ENCODE results near the gene PCBP2. TPM values are rescaled to one million over a fixed set of nuclear protein-coding genes. Genes with fewer than 3 reads are reported as not detected.

PCBP2 gene
- total and polyA plus RNA-seq, 9 donors = 206 to 664 (median 583) TPM

- peak; percentile 84 for DNase-seq
- peak overlapping the region; percentile 73 for H3K4me3 ChIP-seq (ENCODE audit: low read length)
- H3K9me3 ChIP-seq (replicated peaks; ENCODE audit: control insufficient read depth, low read depth, low read length) = no peaks in the 10 kb centered on the region
- H3K36me3 ChIP-seq (ENCODE audit: control insufficient read depth, insufficient read depth, low read length) = peaks cover 26% of the 10 kb centered on the region
- peaks cover 51% of the 10 kb centered on the region for H3K4me1 ChIP-seq (ENCODE audit: control insufficient read depth, insufficient read depth, low read length)
- peak overlapping the region; percentile 94 for H3K27ac ChIP-seq (ENCODE audit: low read length)
- no peaks in the 10 kb centered on the region for H3K27me3 ChIP-seq (ENCODE audit: control insufficient read depth, insufficient read depth, low read length)
- WGBS (ENCODE audit: insufficient coverage) = 4% methylated on average over 13 of the region's 17 CpGs
Measured at GRCh38 chr12:53500142-53500775, 48.4 kb downstream of the PCBP2 start.

GRCh38 chr12:53500776-53501614 lies 49.1 kb downstream of the PCBP2 start, which contains the start of gene TARBP2:
Gene TARBP2 (plus strand): TSS chr12:53501283. CDS start chr12:53501409, 126 bp downstream.
- H3K9me3 ChIP-seq (replicated peaks; ENCODE audit: control insufficient read depth, low read depth, low read length) = no peaks in the 10 kb centered on the region
- under 1% methylated on average over 52 of the region's 74 CpGs for WGBS (ENCODE audit: insufficient coverage)
- peak; percentile 100 for DNase-seq
- peak within 1 kb of the TSS; percentile 94 for H3K27ac ChIP-seq (ENCODE audit: low read length)
- no peaks in the 10 kb centered on the region for H3K27me3 ChIP-seq (ENCODE audit: control insufficient read depth, insufficient read depth, low read length)
- H3K4me3 ChIP-seq (ENCODE audit: low read length) = peak within 1 kb of the TSS; percentile 73
- H3K36me3 ChIP-seq (ENCODE audit: control insufficient read depth, insufficient read depth, low read length) = peaks cover 33% of the 10 kb centered on the region
- H3K4me1 ChIP-seq (ENCODE audit: control insufficient read depth, insufficient read depth, low read length) = peaks cover 45% of the 10 kb centered on the region

DNA sequence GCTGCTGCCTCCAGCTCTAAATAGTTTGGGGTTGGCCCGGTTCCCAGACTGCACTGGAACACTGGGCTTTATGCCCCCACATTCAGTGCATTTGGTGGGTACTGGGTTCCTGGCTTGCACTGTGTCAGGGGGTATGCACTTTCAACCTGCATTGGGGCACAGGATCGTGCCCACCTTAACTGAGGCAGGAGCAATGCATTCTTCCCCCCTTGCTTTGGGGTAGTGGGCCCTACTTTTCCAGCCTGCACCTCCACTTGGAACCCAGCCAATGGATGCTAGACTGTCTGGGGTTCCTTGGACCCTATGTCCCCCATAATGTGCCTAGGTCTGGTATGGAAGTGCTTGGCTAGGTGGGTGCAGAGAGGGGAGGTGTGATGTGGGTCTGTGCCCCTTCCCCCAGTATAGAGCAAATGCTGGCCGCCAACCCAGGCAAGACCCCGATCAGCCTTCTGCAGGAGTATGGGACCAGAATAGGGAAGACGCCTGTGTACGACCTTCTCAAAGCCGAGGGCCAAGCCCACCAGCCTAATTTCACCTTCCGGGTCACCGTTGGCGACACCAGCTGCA lies 49.8 kb downstream of the PCBP2 start:
- WGBS (ENCODE audit: insufficient coverage) = 77% methylated on average over 6 of the region's 10 CpGs
- peak overlapping the region; percentile 73 for H3K4me3 ChIP-seq (ENCODE audit: low read length)
- no peaks in the 10 kb centered on the region for H3K27me3 ChIP-seq (ENCODE audit: control insufficient read depth, insufficient read depth, low read length)
- peak overlapping the region; percentile 94 for H3K27ac ChIP-seq (ENCODE audit: low read length)
- no peak for DNase-seq
- no peaks in the 10 kb centered on the region for H3K9me3 ChIP-seq (replicated peaks; ENCODE audit: control insufficient read depth, low read depth, low read length)
- peaks cover 39% of the 10 kb centered on the region for H3K4me1 ChIP-seq (ENCODE audit: control insufficient read depth, insufficient read depth, low read length)
- peaks cover 40% of the 10 kb centered on the region for H3K36me3 ChIP-seq (ENCODE audit: control insufficient read depth, insufficient read depth, low read length)

- peaks cover 47% of the 10 kb centered on the region for H3K36me3 ChIP-seq (ENCODE audit: control insufficient read depth, insufficient read depth, low read length)
- H3K4me3 ChIP-seq (ENCODE audit: low read length) = no peak overlapping the region
- H3K9me3 ChIP-seq (replicated peaks; ENCODE audit: control insufficient read depth, low read depth, low read length) = no peaks in the 10 kb centered on the region
- H3K27me3 ChIP-seq (ENCODE audit: control insufficient read depth, insufficient read depth, low read length) = no peaks in the 10 kb centered on the region
- peaks cover 38% of the 10 kb centered on the region for H3K4me1 ChIP-seq (ENCODE audit: control insufficient read depth, insufficient read depth, low read length)
- peak overlapping the region; percentile 94 for H3K27ac ChIP-seq (ENCODE audit: low read length)
- no peak for DNase-seq
- no CpG with 5 or more reads among the region's 9 CpGs for WGBS (ENCODE audit: insufficient coverage)
Measured at GRCh38 chr12:53502331-53502730, 50.4 kb downstream of the PCBP2 start.

DNA sequence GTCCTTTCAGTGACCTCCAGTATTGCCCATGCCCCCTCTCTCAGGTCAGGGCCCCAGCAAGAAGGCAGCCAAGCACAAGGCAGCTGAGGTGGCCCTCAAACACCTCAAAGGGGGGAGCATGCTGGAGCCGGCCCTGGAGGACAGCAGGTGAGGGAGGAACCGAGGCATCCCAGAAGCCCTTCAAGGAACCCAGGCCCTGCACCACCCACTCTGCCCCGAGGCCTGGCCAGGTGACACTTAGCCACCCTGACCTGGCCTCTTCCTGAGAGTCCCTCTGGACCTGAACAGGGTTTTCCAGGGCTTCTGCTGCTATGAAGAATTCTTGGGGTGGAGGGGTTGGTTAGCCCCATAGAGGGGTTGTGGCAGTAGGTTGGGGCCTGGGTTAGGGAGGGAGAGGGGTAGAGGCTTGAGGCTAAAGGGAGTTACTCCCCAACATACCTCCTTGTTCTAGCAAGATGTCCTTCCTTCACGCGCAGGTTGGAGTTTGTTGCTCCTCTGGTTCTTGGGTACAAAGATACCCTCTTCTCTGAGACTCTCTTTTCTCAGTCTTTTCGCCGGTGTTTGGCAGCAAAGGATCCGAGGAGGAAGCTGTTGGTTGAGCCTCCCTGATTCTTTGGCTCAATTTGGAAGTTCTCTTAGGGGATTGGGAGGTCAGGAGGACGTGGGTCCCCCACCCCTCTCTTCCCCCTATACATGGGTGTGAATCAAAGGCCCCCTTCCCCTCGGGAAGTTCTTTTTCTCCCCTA lies 51.3 kb downstream of the PCBP2 start:
- H3K4me3 ChIP-seq (ENCODE audit: low read length) = no peak overlapping the region
- H3K27me3 ChIP-seq (ENCODE audit: control insufficient read depth, insufficient read depth, low read length) = no peaks in the 10 kb centered on the region
- peaks cover 37% of the 10 kb centered on the region for H3K4me1 ChIP-seq (ENCODE audit: control insufficient read depth, insufficient read depth, low read length)
- no peaks in the 10 kb centered on the region for H3K9me3 ChIP-seq (replicated peaks; ENCODE audit: control insufficient read depth, low read depth, low read length)
- peak; percentile 19 for DNase-seq
- H3K27ac ChIP-seq (ENCODE audit: low read length) = no peak overlapping the region
- peaks cover 52% of the 10 kb centered on the region for H3K36me3 ChIP-seq (ENCODE audit: control insufficient read depth, insufficient read depth, low read length)
- 70% methylated on average over 2 of the region's 10 CpGs for WGBS (ENCODE audit: insufficient coverage)

GRCh38 chr12:53504004-53504920 lies 52.4 kb downstream of the PCBP2 start:
- WGBS (ENCODE audit: insufficient coverage) = 81% methylated on average over 6 of the region's 14 CpGs
- H3K27ac ChIP-seq (ENCODE audit: low read length) = no peak overlapping the region
- DNase-seq = no peak

DNA sequence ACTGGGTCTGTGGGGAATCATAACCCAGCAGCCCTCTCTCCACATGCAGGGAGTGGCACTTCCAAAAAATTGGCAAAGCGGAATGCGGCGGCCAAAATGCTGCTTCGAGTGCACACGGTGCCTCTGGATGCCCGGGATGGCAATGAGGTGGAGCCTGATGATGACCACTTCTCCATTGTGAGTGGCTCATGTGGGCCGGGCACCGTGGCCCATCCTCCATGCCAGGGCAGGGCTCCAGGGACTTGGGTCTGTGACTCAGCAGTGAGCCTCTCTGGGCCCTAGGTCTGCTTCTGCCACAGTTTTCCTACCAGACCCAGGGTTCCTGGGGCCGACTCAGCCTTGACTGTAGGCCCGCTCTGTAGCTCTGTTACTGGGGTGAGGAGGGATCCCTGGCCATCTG lies 53.2 kb downstream of the PCBP2 start:
- WGBS (ENCODE audit: insufficient coverage) = 88% methylated on average over 8 of the region's 10 CpGs
- Histone ChIP-seq H3K27me3 (ENCODE audit: control insufficient read depth, insufficient read depth, low read length) (no peaks in the 10 kb centered on the region), H3K9me3 (replicated peaks; ENCODE audit: control insufficient read depth, low read depth, low read length) (no peaks in the 10 kb centered on the region), H3K36me3 (ENCODE audit: control insufficient read depth, insufficient read depth, low read length) (peaks cover 56% of the 10 kb centered on the region), H3K4me3 (ENCODE audit: low read length) (no peak overlapping the region), H3K4me1 (ENCODE audit: control insufficient read depth, insufficient read depth, low read length) (peaks cover 29% of the 10 kb centered on the region), H3K27ac (ENCODE audit: low read length) (no peak overlapping the region)
- no peak for DNase-seq

More at GRCh38 chr12:53504004-53504920, 52.4 kb downstream of the PCBP2 start:
- no peak overlapping the region for H3K4me3 ChIP-seq (ENCODE audit: low read length)
- H3K9me3 ChIP-seq (replicated peaks; ENCODE audit: control insufficient read depth, low read depth, low read length) = no peaks in the 10 kb centered on the region
- peaks cover 34% of the 10 kb centered on the region for H3K4me1 ChIP-seq (ENCODE audit: control insufficient read depth, insufficient read depth, low read length)
- peaks cover 56% of the 10 kb centered on the region for H3K36me3 ChIP-seq (ENCODE audit: control insufficient read depth, insufficient read depth, low read length)
- H3K27me3 ChIP-seq (ENCODE audit: control insufficient read depth, insufficient read depth, low read length) = no peaks in the 10 kb centered on the region

GRCh38 chr12:53505555-53506449 lies 53.9 kb downstream of the PCBP2 start:
- no peaks in the 10 kb centered on the region for H3K27me3 ChIP-seq (ENCODE audit: control insufficient read depth, insufficient read depth, low read length)
- no peak overlapping the region for H3K4me3 ChIP-seq (ENCODE audit: low read length)
- WGBS (ENCODE audit: insufficient coverage) = 90% methylated on average over 14 of the region's 19 CpGs
- no peak for DNase-seq
- peaks cover 25% of the 10 kb centered on the region for H3K4me1 ChIP-seq (ENCODE audit: control insufficient read depth, insufficient read depth, low read length)
- no peaks in the 10 kb centered on the region for H3K9me3 ChIP-seq (replicated peaks; ENCODE audit: control insufficient read depth, low read depth, low read length)
- no peak overlapping the region for H3K27ac ChIP-seq (ENCODE audit: low read length)
- H3K36me3 ChIP-seq (ENCODE audit: control insufficient read depth, insufficient read depth, low read length) = peaks cover 63% of the 10 kb centered on the region

Data from muscle of leg (tissue), 11 donors.